Activated T-cell treated with anti-CD3 and anti-CD28 coated beads, Interleukin-2, amount 50 U/mL, for 1 hour (primary cell): Measurements from ENCODE around the gene NUDT14.

ENCODE experiments used
- DNase-seq: peaks from one replicate; pipeline ENCODE4 v3.0.0-alpha.2; 2020

NUDT14 gene

GRCh38 chr14:105126126-105126980, 54.8 kb downstream of the NUDT14 start:
- no peak for DNase-seq

- no peak for DNase-seq
Observed at GRCh38 chr14:105124823-105125222, 56.3 kb downstream of the NUDT14 start.

GRCh38 chr14:105123981-105124765, 56.9 kb downstream of the NUDT14 start:
- no peak for DNase-seq

GRCh38 chr14:105123064-105123665, 57.9 kb downstream of the NUDT14 start:
- no peak for DNase-seq
